NCI-H1417 (cell line): Measurements from ENCODE around the gene PLCB3.

ENCODE experiments used
- DNase-seq, 3 experiments: peaks; one replicate each; lab custom pipeline; 2025; lab: John Stamatoyannopoulos, UW

Gene PLCB3

DNA sequence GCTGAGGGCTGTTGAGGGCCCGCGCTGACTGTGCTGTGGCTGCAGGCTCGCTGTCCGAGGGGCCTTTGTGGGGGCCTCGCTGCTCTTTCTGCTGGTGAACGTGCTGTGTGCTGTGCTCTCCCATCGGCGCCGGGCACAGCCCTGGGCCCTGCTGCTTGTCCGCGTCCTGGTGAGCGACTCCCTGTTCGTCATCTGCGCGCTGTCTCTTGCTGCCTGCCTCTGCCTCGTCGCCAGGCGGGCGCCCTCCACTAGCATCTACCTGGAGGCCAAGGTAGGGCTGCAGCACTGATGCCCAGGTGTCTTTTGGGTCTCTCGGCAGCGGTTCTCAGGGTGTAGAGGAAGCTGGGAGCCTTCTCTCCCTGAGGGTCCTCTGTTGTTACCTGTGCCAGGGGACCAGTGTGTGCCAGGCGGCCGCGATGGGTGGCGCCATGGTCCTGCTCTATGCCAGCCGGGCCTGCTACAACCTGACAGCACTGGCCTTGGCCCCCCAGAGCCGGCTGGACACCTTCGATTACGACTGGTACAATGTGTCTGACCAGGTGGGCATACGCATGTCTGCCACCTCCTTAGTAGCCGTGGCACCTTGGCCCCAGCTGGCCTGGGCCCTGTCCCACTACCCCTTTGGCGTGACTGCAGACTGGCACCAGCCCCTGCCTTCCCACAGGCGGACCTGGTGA, 36.5 kb downstream of the PLCB3 start:
- DNase-seq: no peak

GRCh38 chr11:64288353-64288750, 37.0 kb downstream of the PLCB3 start:
- DNase-seq: no peak

DNA sequence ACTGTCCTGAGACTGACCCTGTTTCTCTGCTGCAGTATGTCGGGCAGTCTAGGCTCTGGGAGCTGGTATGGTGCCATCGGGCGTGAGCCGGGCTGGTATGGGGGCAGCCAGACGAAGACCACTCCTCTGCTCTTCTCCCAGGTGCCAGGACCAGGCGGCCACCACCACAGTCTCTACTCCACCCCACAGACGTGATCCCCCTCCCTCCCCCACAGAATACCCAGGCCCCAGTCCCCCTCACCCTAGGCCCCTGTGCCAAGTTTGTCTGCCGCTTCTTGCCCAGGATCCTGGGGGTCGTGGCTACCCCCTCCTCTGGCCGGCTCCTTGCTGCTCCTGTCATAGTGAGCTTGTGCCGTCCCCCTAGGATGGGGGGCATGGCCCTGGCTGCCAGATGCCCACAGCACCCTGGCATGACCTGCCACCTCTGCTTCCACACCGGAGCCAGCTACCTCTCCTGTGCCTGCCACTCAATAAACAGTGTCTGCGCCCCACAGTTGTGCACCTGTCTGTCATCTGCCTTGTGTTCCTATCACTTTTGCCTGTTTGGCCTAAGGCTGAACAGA, 37.8 kb downstream of the PLCB3 start:
- DNase-seq: no peak

GRCh38 chr11:64290352-64291261, 39.3 kb downstream of the PLCB3 start:
- DNase-seq: no peak

GRCh38 chr11:64291262-64291751, 40.0 kb downstream of the PLCB3 start, which contains the start of gene KCNK4:
Gene KCNK4 (plus strand): TSS chr11:64291302. CDS start chr11:64293019, 1,717 bp downstream.
- no peak for DNase-seq

DNA sequence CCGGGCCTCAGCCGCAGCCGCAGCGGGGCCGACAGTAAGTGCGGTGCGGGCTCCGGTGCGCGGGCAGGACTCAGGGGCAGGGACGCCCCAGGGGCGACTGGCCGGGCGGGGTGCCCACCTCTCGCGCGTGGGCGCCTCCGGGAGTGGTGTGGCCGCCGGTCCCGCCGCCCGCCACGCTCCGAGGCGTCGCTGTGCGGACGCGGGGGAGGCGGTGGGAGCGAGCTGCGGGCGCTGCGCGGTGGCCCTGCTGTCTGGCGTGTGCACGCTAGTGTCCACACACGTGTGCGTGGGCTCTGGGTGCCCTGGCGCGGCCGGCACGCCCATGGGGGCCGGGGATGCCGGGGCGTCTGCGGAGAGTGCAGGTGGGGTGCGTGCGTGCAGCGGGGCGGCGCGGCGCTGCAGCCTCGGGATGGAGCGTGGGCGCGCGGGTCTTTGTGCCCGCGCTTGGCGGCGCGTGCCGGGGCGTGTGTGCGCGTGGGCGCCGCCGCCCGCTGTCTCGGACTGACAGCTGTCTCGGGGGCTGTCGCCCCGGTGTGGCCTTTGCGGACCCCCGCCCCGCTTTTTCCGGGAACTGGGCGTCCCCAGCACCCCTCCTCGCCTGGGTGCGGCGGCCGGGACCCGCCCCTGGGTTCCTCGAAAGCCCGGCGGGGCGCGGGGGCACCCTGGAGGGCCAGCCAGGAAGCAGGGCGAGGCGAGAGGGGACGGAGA, 40.6 kb downstream of the PLCB3 start:
- peak in 2 of 3 experiments; percentile 22 to 34 for DNase-seq

- DNase-seq: no peak
Observed at GRCh38 chr11:64292460-64293254, 41.3 kb downstream of the PLCB3 start.

DNA sequence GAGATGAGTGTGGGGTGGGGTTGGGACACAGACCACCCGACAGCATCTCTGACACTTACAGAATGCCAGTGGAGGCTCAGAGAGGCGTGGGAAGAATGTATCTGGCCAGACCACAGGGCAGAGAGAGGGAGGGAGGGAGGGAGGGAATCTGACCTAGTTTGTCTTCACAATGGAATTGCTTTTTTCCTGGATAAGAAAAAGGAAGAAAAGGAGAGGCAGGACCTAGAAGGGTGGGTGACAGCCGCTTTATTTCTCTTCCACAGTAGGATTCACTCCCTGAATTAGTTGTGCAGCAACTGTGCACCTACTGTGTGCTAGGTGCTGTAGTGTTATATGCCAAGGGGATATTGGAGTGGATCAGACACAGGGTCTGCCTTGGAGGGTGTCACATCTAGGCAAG, 43.4 kb downstream of the PLCB3 start:
- DNase-seq: no peak

- DNase-seq: no peak
Observed at GRCh38 chr11:64295760-64296159, 44.4 kb downstream of the PLCB3 start.

DNA sequence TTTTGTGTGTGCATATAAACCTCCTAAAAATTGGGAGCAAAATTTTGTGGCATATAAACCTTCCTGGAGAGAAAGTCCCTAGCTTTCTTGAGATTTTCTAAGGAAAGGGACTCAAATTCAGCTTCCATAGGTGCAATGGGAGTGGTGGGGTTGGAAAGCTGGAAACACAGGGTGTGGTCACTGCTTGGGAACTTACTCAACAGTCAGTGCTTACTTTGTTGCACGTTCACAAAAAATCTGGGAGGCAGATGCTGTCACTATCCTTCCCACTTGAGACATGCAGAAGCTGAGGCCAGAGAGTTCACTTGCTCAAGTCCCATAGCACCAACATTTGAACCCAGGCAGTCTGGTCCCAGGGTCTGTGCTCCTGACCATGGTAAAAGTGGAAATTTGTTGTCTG, 44.9 kb downstream of the PLCB3 start:
- no peak for DNase-seq

DNA sequence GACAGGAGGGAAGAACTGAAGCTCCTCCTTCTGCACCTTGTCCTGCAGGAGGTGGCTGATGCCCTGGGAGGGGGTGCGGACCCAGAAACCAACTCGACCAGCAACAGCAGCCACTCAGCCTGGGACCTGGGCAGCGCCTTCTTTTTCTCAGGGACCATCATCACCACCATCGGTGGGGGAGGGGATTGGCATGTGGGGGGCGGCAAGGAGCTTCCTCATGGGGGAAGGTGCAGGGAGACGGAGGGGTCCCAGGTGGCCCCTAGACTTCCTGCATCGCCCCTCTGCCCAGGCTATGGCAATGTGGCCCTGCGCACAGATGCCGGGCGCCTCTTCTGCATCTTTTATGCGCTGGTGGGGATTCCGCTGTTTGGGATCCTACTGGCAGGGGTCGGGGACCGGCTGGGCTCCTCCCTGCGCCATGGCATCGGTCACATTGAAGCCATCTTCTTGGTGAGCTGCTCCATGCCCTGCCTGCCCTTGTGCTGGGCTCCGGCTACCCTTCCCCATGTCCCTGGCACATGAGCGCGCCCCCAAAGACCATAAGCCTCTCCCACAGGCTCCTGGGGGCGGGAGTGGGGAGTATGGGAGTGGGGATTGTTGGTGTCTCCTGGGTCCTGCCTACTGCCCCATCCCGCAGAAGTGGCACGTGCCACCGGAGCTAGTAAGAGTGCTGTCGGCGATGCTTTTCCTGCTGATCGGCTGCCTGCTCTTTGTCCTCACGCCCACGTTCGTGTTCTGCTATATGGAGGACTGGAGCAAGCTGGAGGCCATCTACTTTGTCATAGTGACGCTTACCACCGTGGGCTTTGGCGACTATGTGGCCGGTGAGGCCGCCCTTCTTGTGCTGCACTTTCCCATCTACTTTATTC, 45.7 kb downstream of the PLCB3 start:
- DNase-seq: no peak

DNA sequence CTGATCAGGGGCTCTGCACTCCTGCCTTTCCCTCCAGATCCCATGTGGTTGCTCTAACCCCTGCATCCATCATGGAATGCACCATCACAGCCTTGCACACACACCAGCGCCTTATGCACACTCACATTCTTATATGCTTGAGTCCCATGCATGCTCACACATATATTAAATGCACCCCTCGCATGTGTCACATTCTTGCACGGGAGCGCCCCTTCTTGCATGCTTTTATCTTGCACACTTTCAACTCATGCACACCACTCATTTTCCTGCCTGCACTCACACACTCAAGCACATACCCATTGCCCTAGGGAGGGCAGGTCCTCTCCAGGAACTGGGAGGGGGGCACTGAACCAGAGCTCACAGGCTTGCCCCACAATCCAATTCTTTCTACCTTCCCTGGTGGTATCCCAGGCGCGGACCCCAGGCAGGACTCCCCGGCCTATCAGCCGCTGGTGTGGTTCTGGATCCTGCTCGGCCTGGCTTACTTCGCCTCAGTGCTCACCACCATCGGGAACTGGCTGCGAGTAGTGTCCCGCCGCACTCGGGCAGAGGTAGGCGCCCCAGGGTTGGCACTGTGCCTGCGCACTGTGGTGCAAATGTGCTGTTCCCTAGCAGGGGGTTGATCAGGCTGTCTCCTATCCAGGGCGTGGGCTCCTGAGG, 46.5 kb downstream of the PLCB3 start:
- DNase-seq: no peak

- DNase-seq: peak in 2 of 3 experiments; percentile 50 to 59
Observed at GRCh38 chr11:64298966-64299846, 47.9 kb downstream of the PLCB3 start.

- peak in 1 of 3 experiments; percentile 46 for DNase-seq
Observed at GRCh38 chr11:64299847-64300648, 48.7 kb downstream of the PLCB3 start, which contains the start of gene CATSPERZ. Gene CATSPERZ (plus strand): TSS chr11:64300358. CDS start chr11:64300411, 53 bp downstream.

- DNase-seq: no peak
Observed at GRCh38 chr11:64303109-64304031, 52.0 kb downstream of the PLCB3 start.

DNA sequence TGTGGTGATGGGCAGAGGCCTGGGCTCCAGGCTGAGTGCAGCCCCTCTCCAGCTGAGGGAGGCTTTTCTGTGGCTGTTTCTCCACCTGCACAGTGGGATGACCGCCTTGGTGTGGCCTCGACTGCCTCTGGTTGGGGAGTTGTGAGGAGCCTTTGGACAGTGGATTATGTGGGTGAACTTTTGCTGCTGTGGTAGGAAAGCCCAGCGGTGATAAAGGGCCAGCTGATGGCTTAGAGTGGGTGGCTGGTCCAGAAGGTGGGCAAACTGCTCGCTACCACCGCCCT, 52.6 kb downstream of the PLCB3 start:
- no peak for DNase-seq
